Ectodermal cell (in vitro differentiated cells): ENCODE results near the gene DEFB113.

ENCODE experiments used
- H3K27ac ChIP-seq: 2 replicates; pipeline ENCODE4 v1.7.0; 2013; ENCODE audit warnings: mild to moderate bottlenecking, low read depth, low read length; ENCODE audit not compliant: insufficient read depth, poor library complexity, severe bottlenecking
- H3K27me3 ChIP-seq: 2 replicates; pipeline ENCODE4 v1.7.0; 2013; ENCODE audit warnings: mild to moderate bottlenecking, low read length; ENCODE audit not compliant: insufficient read depth, control insufficient read depth, poor library complexity, severe bottlenecking
- H3K36me3 ChIP-seq: one replicate; pipeline ENCODE4 v1.7.0; 2013; ENCODE audit warnings: low read length; ENCODE audit not compliant: control insufficient read depth, insufficient read depth
- H3K4me1 ChIP-seq: one replicate; pipeline ENCODE4 v1.7.0; 2013; ENCODE audit warnings: low read length; ENCODE audit not compliant: control insufficient read depth, insufficient read depth
- H3K4me3 ChIP-seq: 2 replicates; pipeline ENCODE4 v1.7.0; 2013; ENCODE audit warnings: low read depth, low read length, control low read depth; ENCODE audit not compliant: insufficient read depth
- H3K9me3 ChIP-seq: 2 replicates; pipeline ENCODE4 v1.7.0; 2013; ENCODE audit warnings: mild to moderate bottlenecking, low read length, moderate library complexity; ENCODE audit not compliant: control insufficient read depth
- WGBS, 2 experiments: methylation state at CpG; one replicate each; pipeline ENCODE4 v1.1.7; 2013; ENCODE audit warnings: missing lambda C conversion rate in 2 of 2; 5-methylcytosine and 5-hydroxymethylcytosine counted together

The DEFB113 gene

DNA sequence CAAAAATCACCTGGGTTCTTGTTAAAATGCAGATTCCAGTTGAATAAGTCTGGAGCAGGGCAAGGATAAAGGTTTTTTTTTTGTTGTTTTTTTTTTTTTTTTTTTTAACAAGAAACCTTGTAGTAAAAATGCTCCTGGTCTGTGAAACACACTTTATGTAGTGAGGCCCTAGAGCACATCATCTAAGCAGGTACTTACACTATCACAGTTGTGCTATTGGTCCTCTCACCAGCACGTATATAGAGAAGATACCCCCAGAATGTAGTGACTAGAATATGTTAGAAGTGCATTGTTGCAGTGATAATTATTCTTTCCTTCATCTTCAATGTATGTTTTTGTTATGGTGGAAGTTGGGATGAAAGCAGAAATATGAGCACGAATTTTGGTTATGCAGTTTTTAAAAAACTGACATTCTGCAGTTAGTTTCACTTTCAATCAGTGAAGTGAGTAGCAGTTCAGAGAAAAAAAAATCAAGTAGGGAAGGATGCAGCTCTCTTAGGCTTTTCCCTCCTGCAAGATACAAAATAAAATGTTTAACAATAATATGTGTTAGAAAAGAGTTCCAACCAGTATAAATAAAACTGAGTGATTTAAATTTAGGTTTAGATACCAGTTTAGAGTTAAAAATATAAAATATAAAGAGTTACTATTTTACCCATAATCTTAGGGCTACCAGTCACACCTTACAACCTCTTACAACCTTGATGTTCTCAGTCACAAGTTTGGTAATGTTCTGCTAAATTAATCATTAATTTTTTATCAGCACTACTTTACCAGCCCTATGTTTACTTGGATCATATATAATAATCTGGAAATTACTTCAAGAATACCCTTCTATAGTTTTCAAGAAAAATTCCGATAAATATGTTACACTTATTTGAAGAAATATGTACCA lies 9.2 kb upstream of the DEFB113 start:
- 83 to 88% methylated on average over 2 to 3 of the region's 3 CpGs for WGBS, 2 experiments
- Histone ChIP-seq H3K9me3 (no peaks in the 10 kb centered on the region), H3K36me3 (no peaks in the 10 kb centered on the region), H3K4me3 (no peak overlapping the region), H3K4me1 (no peaks in the 10 kb centered on the region), H3K27ac (no peak overlapping the region), H3K27me3 (no peaks in the 10 kb centered on the region)

DNA sequence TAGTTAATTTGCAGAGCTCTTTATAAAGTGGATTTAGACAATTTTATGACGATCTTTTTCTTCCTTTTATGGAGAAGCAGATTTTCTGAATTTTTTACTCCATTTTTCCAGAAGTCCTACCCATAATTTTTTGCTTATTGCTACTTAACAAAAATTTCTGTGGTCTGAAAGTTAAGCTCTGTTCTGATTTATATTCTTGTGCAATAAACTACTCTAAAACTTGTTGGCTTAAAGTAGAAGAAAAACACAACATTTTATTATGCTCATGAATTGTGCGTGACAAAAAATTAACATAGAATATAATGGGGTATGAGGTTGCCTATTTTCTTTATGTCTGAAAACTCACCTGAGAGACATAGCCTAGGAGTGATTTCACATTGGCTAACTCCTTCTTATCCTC lies 2.6 kb downstream of the DEFB113 start:
- no peak overlapping the region for H3K4me3 ChIP-seq
- H3K27ac ChIP-seq = no peak overlapping the region
- 60% methylated on average over 2 of the region's 2 CpGs; no CpG with 5 or more reads in 1 of the 2 experiments for WGBS, 2 experiments
- H3K4me1 ChIP-seq = no peaks in the 10 kb centered on the region
- no peaks in the 10 kb centered on the region for H3K9me3 ChIP-seq
- H3K27me3 ChIP-seq = no peaks in the 10 kb centered on the region
- no peaks in the 10 kb centered on the region for H3K36me3 ChIP-seq

DNA sequence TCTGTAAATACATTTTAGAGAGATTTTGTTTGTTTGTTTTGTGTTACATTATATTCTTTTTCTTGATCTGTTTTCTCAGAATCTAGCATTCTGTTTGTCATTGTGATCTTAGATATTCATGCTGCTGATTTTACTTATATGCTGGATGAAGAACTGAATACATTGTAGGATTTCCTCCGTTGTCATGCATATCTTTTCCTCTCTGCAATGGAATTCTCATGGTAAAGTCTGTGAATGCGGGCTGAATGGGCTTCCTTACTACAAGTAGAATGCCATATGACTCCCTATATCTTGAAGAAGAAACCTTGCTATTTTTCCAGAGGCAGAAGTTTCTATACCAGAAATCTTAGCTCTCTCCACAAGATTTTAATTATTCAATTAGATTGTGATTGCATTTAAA lies 3.1 kb downstream of the DEFB113 start:
- H3K4me1 ChIP-seq = no peaks in the 10 kb centered on the region
- 7 to 14% methylated on average over 2 of the region's 2 CpGs for WGBS, 2 experiments

DNA sequence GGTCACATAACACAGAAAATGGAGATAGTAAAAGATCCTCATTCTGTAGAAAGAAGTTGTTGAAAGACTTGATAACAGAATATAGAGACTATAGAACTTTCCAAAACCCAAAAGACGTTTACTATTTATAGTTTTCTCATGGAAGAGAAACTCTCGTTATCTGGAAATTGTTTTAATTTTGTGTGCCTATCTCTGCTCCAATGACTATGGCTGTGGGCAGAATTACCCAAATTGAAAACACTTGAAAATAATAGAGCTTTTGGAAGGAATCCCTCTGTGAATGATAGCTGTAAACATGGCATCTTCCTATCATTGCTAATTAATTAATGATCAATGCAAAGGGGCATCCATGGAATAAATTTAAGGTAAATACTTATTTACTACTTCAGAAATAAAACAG lies 5.4 kb downstream of the DEFB113 start, which contains the start of gene DEFB114:
DEFB114 (minus strand) TSS at position 101 of the 400 bp plus-strand sequence; CDS start at position 42, 59 bp downstream.
- H3K4me3 ChIP-seq = no peak within 1 kb of the TSS
- H3K36me3 ChIP-seq = no peaks in the 10 kb centered on the region
- H3K27me3 ChIP-seq = no peaks in the 10 kb centered on the region
- no peaks in the 10 kb centered on the region for H3K4me1 ChIP-seq
- H3K27ac ChIP-seq = no peak within 1 kb of the TSS
- no peaks in the 10 kb centered on the region for H3K9me3 ChIP-seq
- 82 to 100% methylated on average over 1 to 2 of the region's 2 CpGs for WGBS, 2 experiments

More for the DNA sequence above, 3.1 kb downstream of the DEFB113 start:
- Histone ChIP-seq H3K27me3 (no peaks in the 10 kb centered on the region), H3K4me3 (no peak overlapping the region), H3K36me3 (no peaks in the 10 kb centered on the region), H3K9me3 (no peaks in the 10 kb centered on the region), H3K27ac (no peak overlapping the region)

DNA sequence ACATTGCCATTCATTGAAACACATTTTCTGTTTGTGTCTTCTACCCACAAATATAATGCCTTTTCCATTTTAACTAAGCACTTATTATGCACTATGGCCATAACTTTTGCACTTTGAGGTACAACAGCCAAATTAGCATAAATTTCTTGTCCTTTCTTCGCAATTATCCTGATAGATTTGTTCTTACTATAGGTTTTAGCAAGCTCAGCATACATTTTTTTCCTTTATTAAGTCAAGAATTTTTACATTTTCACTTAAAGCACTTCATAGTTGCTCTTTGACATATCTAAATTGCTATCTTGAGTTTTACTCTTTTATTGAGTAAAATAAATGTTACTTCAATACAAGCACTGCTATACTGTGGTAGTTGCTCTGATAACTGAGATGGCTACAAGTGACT lies 11.2 kb downstream of the DEFB113 start:
- WGBS, 2 experiments = 88 to 96% methylated on average over 1 of the region's 1 CpG
- H3K27ac ChIP-seq = no peak overlapping the region
- H3K27me3 ChIP-seq = no peaks in the 10 kb centered on the region
- H3K9me3 ChIP-seq = no peaks in the 10 kb centered on the region
- no peak overlapping the region for H3K4me3 ChIP-seq
- H3K4me1 ChIP-seq = no peaks in the 10 kb centered on the region
- no peaks in the 10 kb centered on the region for H3K36me3 ChIP-seq

DNA sequence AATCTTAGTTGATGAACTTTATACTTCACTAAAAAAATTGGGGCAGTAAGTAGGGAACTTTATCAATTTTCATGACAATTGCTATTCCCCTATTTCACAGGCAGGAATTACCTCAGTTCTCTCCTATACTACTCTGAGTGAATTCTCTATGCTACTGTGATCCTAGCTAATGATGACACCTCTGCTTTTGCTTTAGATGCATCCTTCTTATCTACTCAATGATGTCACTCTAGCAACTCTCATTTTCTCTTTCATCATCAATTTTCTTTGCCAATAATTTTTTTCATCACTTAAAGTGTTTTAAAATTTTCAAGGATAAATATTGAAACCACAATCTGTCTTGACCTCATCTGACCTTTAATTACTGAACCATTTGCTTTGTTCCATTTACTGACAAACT lies 13.6 kb downstream of the DEFB113 start:
- Histone ChIP-seq H3K27me3 (no peaks in the 10 kb centered on the region), H3K27ac (no peak overlapping the region), H3K4me1 (no peaks in the 10 kb centered on the region), H3K4me3 (no peak overlapping the region), H3K36me3 (no peaks in the 10 kb centered on the region), H3K9me3 (no peaks in the 10 kb centered on the region)

DNA sequence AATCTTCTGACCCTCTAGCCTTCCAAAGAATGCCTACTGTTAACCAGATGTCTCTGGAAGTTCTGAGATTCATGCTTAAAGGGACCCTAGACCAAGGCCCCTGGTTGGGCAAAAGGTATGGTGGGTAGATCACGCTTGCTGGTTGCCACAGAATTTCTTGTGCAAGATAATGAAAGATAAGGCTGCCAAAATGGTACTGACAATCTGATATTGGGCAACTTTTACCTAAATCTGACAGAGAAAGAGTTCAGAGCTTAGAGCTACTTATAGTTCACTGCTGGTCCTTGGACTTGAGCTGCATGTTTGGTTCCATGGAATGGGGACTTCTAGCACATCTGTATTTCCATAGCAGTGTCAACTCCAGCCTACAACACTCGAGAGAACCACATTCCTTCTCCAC lies 17.5 kb downstream of the DEFB113 start:
- no peak overlapping the region for H3K27ac ChIP-seq

DNA sequence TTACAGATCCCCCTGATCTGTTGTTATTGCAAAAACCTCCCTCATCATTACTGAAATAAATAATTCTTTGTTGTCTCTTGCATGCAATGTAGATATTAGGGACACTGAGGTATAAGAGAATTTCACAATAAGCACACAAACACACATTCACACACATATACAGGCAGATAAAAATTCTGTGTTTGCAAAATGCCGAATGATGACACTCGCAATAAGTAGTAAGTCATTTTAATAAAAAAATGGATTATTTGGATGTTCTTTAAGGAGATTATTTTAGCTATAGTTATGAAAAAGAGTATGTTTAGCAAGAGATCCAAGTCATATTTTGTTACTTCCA lies 19.0 kb downstream of the DEFB113 start:
- H3K4me1 ChIP-seq = no peaks in the 10 kb centered on the region
- H3K36me3 ChIP-seq = no peaks in the 10 kb centered on the region
- no peaks in the 10 kb centered on the region for H3K27me3 ChIP-seq
- WGBS, 2 experiments = 94 to 100% methylated on average over 2 of the region's 2 CpGs
- no peak overlapping the region for H3K27ac ChIP-seq
- no peaks in the 10 kb centered on the region for H3K9me3 ChIP-seq
- no peak overlapping the region for H3K4me3 ChIP-seq

More for the DNA sequence above, 17.5 kb downstream of the DEFB113 start:
- H3K27me3 ChIP-seq = no peaks in the 10 kb centered on the region
- H3K9me3 ChIP-seq = no peaks in the 10 kb centered on the region
- 80 to 92% methylated on average over 2 of the region's 2 CpGs for WGBS, 2 experiments
- H3K36me3 ChIP-seq = no peaks in the 10 kb centered on the region
- H3K4me3 ChIP-seq = no peak overlapping the region
- H3K4me1 ChIP-seq = no peaks in the 10 kb centered on the region

DNA sequence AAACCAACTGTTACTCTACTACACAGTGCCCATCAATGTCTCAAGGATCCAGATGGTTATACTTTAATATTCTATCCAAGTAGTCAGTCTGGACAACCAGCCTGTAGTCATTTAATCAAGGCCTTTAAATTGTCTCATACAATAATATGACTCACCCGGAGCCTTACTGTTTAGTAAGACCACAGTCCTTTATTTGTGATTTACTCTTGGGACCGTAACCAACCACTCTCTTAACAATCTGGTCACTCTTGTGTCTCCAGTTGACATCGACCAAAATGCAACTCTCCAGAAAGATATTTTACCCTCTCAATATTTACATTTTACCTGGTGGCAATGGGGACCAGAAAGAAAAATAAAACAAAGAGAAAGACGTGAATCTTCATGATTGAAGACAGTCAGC lies 20.4 kb downstream of the DEFB113 start:
- Histone ChIP-seq H3K27me3 (no peaks in the 10 kb centered on the region), H3K4me1 (no peaks in the 10 kb centered on the region), H3K36me3 (no peaks in the 10 kb centered on the region), H3K4me3 (no peak overlapping the region), H3K27ac (no peak overlapping the region), H3K9me3 (no peaks in the 10 kb centered on the region)
- WGBS, 2 experiments = 89 to 95% methylated on average over 4 of the region's 4 CpGs

DNA sequence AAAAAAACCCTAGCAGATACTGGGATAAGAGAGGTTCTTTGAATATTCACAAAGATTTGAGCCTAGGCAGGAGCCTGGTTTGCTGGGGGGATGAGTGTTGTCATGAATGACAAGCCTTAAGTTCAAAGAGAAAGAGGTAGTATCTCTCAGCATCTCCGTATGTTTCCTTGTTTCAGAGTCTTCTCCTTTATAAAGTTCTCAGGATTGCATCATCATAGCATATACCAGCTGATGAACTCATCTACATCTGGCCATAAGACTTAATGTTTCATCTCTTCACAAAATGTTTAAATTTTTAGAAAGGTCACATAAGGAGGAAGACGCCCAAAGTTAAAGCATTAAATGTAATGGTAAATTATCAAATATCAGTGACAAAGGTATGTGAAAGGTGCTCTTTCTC lies 22.6 kb downstream of the DEFB113 start:
- H3K9me3 ChIP-seq = no peaks in the 10 kb centered on the region
- no peak overlapping the region for H3K27ac ChIP-seq
- no peak overlapping the region for H3K4me3 ChIP-seq
- WGBS, 2 experiments = 94 to 98% methylated on average over 2 of the region's 2 CpGs
- H3K27me3 ChIP-seq = no peaks in the 10 kb centered on the region
- H3K4me1 ChIP-seq = no peaks in the 10 kb centered on the region
- H3K36me3 ChIP-seq = no peaks in the 10 kb centered on the region
